Stimulated activated CD8-positive, alpha-beta memory T cell treated with anti-CD3 and anti-CD28 coated beads, Interleukin-12 subunit alpha, Interleukin-12 subunit beta, amount 100 ng/mL, for 4 hours (primary cell): Measurements from ENCODE around the gene CSTF3.
"Not testable (repeated sequence)": the region's sequence is repeated elsewhere in the genome, so short reads cannot be mapped to it uniquely, and the experiment has no call there.

Experiments
- DNase-seq: peaks from one replicate; pipeline ENCODE4 v3.0.0-alpha.2; 2020; ENCODE audit warnings: low read depth

Gene CSTF3

GRCh38 chr11:33160587-33160986 is 693 bp downstream of the CSTF3 start:
- no peak for DNase-seq

GRCh38 chr11:33160136-33160535 is 1.1 kb downstream of the CSTF3 start:
- no peak for DNase-seq

GRCh38 chr11:33159378-33159867 is 1.9 kb downstream of the CSTF3 start:
- not testable (repeated sequence) for DNase-seq

- no peak for DNase-seq
Measured at GRCh38 chr11:33158596-33159275, 2.5 kb downstream of the CSTF3 start.

- DNase-seq = no peak
Measured at GRCh38 chr11:33157103-33158027, 3.9 kb downstream of the CSTF3 start.

- no peak for DNase-seq
Measured at GRCh38 chr11:33151399-33151798, 9.9 kb downstream of the CSTF3 start.

- no peak for DNase-seq
Measured at GRCh38 chr11:33147559-33147958, 13.7 kb downstream of the CSTF3 start.

- DNase-seq = no peak
Measured at GRCh38 chr11:33135768-33136443, 25.4 kb downstream of the CSTF3 start.

GRCh38 chr11:33135216-33135615 is 26.1 kb downstream of the CSTF3 start:
- DNase-seq = no peak

- no peak for DNase-seq
Measured at GRCh38 chr11:33134276-33134675, 27.0 kb downstream of the CSTF3 start.

- DNase-seq = no peak
Measured at GRCh38 chr11:33133761-33134160, 27.5 kb downstream of the CSTF3 start.

- no peak for DNase-seq
Measured at GRCh38 chr11:33132510-33132909, 28.8 kb downstream of the CSTF3 start.

- DNase-seq = no peak
Measured at GRCh38 chr11:33128739-33129138, 32.5 kb downstream of the CSTF3 start.

GRCh38 chr11:33125611-33126010 is 35.7 kb downstream of the CSTF3 start:
- no peak for DNase-seq

GRCh38 chr11:33125025-33125424 is 36.3 kb downstream of the CSTF3 start:
- DNase-seq = no peak

- not testable (repeated sequence) for DNase-seq
Measured at GRCh38 chr11:33122696-33123095, 38.6 kb downstream of the CSTF3 start.

GRCh38 chr11:33116535-33116934 is 44.7 kb downstream of the CSTF3 start:
- no peak for DNase-seq

- DNase-seq = no peak
Measured at GRCh38 chr11:33110083-33110482, 51.2 kb downstream of the CSTF3 start.

- DNase-seq = no peak
Measured at GRCh38 chr11:33109294-33109895, 51.9 kb downstream of the CSTF3 start.

GRCh38 chr11:33103836-33104235 is 57.4 kb downstream of the CSTF3 start:
- no peak for DNase-seq

GRCh38 chr11:33094157-33094556 is 67.1 kb downstream of the CSTF3 start:
- DNase-seq = no peak

- DNase-seq = no peak
Measured at GRCh38 chr11:33089776-33090175, 71.5 kb downstream of the CSTF3 start.
